ENCODE data around the gene SMC3.
"Not testable (repeated sequence)": the region's sequence is repeated elsewhere in the genome, so short reads cannot be mapped to it uniquely, and the experiment has no call there.

The SMC3 gene

GRCh38 chr10:110567201-110568054 is at the start of gene SMC3:
SMC3 (plus strand) TSS chr10:110567695; CDS start chr10:110567817, 122 bp downstream.
- DNase-seq = peak; percentile 90

DNA sequence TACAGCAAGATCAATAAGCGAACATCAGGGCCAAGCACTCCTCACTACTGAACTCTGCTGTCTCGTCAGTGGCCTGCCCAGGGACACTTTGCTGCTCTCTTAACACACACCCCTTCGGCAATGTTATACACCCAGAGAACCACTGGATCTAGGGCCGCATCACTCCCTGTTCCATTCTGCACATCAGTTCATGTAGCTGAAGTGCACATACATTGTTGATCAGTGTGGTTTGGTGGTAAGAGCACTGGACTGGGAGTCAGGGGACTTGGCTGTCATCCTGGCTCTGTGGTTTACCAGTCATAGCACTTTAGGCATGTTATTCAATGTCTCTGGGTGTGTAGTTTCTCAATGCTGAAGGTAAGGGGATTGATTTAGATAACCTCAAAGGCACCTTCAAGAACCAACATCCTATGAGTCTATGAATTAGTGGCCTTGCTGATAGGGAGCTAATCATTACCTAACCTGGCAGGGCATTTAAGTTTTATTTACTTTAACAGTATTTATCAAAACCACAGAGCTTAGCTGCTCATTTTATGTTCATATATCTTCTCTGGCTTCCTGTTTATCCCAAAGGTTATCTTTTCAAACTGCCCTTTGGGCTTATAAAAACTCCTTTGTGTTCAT is 45.0 kb upstream of the SMC3 start:
- no peak for DNase-seq

DNA sequence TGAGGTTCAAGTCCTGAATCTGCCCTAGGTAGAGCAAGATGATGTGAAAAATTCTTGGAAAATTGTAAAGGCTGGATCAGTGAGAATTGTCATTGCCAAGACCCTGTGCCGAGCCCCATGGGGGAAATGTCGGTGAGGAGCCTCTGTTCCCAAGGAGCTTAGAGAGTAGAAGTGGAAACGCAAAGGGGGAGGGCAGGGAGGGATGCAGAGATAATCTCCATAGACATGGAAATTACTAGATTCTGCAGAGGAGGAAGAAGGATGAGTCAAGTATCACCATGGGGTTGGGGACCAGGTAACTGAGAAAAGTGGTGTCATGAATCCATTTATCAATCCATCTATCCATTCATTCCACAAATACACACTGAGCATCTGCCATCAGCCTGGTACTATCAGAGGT is 43.8 kb upstream of the SMC3 start:
- no peak for DNase-seq

DNA sequence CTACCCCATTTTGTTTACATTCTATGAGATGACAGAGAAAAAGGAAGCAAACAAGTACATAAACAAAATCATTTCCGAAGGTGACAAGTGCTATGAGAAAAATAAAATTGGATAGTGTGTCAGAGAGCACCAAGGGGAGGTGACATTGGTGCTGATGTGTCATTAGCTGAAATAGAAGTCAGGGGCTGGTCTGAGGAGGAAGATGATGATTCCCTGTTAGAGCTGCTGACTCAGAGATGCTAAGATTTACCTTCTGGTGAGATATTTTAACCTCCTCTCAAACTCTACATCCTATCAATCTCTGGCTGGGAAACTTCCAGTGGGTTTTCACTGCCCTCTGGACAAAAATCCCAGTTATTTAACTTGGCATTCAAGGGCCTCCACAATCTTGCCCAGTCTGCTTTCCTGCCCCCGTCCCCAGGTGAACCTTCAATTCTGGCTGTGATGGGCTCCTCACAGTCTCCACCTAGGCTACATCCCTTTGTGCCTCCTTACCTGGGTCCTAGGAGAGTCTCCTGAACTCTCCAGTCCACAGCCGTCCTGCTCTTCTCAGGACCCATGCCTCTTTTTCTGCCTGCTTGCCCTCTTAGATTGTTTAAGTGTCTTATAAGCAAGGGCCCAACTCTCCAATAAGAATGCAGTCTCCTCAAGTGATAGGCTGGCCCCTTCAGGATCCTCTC is 43.2 kb upstream of the SMC3 start:
- DNase-seq = no peak

DNA sequence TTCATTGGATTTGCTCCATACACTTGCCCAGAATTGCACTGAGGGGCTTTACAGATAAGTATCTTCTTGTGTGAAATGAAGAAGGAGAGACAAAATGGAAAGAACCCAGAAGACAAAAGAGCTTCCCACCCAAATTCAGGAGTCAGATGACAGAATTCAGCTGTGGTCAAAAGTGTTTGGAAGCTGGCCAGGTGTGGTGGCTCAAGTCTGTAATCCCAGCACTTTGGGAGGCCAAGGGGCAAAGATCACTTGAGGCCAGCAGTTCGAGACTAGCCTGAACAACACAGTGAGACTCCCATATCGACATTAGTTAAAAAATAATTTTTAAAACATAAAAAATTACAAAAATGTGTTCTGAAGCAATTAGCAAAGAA is 42.6 kb upstream of the SMC3 start:
- DNase-seq = no peak

- DNase-seq = no peak
Observed at GRCh38 chr10:110525349-110526260, 41.9 kb upstream of the SMC3 start.

DNA sequence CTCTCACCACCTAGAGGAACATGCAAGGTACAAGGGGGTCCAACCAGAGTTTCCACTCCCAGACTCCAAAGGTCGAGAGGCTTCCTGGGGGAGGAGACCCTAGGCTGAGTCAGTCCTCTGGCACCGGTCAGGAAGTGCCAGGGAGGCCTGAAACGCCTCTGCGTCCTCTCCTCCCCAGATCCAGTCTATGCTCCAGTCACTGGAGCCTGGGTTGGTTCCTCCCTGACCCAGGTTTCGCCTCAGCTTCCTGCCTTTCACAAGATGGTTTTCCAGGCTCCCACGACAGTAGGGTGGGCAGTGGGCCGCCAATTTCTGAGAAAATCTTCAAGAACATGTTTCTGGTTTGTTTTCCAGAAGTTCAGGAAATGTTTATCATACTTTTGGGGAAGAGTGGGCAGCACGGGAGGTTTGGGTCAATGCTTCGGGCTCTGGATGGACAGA is 39.7 kb upstream of the SMC3 start:
- no peak for DNase-seq

DNA sequence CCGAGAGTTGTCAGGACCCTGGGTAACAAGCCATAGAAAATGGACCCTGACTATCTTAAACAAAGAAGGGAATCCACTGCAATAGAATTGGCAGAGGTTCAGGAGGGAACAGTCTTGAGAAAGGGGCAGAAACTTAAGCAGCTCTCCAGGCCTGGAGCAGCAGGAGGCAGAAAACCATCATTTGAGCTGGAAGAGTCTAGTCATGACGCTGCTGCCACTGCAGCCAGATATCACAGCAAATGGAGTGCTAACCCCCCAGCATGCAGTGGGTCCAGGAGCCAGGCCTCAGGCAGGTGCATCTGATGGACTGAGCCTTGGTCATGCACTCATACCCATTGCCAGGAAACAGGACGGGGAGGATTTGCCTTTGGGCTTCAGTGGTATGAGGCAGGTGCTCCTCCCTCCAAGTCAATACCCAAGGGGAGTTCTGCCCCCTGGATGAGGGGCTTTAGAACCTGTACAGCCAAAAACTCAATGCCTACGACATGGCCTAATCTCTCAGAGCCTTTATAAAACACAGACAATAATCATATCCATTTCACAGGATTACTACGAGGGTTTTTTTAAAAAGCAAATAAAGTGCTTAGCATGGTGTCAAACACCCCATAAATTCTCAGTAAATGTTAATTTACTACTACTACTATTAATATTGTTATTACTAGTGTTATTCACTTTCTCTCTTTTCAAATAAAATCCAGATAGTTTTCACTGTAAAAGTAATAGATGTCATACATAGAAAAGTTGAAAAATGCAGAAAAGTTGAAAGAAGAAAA is 39.1 kb upstream of the SMC3 start:
- DNase-seq = no peak

GRCh38 chr10:110528997-110529524 is 38.4 kb upstream of the SMC3 start:
- DNase-seq = not testable (repeated sequence)

- DNase-seq = no peak
Observed at GRCh38 chr10:110529596-110530011, 37.9 kb upstream of the SMC3 start.

DNA sequence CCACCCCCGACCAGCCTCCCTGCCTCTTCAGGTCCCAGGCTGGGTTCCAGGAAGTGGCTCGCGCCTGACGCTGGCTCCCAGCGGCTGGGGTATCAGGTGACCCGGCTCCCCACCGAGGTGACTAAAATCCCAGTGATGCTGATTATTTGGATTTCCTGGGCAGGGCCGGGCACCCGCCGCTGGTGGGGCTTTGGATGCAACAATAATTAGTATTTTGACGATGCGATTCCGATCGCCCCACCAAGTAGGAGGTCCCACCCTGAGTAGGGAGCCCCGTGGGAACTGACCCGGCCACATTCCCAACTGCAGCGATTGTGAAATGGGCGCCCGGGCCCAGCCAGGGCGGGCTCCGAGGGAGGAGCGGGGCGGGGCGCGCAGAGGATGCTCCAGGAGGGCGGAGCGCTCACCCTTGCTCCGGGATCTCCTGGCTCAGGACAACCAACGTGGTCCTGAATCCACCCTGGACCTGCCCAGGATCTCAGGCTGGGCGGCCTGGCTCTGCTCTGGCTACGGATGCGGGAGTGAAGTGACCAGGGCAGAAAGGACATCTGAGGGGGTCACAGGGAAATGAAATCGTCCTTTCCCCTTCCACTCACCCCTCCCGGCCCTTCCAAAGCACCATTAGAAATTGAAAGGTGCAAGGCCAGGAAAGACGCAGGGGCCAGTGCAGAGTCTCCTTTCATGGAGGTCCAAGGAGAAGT is 37.2 kb upstream of the SMC3 start:
- peak; percentile 36 for DNase-seq

DNA sequence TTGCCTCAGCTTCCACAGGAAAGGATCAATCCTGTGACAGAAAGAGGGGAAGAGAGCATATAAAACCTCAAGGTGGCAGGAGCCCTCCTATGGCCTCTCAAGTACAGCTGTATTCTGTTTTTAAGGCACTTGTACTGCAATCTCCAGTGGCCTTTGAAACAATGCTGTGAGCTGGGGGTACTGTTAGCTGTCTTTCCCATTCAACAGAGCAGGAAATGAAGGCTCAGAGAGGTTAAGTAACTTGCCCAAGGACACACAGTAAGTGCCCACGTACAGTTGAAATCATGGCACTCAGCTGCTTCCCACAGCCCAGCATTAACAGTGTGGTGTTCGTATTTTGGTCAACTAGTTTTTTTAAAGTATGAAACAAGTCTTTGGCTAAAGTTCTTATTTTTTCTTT is 35.8 kb upstream of the SMC3 start:
- no peak for DNase-seq

GRCh38 chr10:110532628-110533027 is 34.9 kb upstream of the SMC3 start:
- DNase-seq = not testable (repeated sequence)

DNA sequence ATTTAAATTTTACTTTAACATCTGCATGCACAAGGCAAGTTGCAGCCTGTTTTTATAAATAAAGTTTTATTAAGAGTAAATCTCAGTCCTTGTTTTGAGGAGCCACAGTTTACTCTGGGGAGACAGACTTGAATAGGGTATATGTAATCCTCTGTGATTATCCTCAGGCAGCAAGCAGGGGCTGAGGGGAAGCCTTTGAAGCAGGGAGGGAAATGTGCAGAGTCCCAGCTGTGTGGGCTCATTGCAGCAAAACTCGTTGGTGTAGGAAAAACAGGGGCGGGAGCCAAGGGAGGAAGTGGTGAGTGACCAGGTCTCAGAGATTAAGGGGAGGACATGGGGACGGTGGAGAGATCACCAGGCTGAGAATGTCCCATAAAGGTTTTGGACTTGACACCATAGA is 34.3 kb upstream of the SMC3 start:
- DNase-seq = no peak

GRCh38 chr10:110534571-110534970 is 32.9 kb upstream of the SMC3 start:
- DNase-seq = no peak

DNA sequence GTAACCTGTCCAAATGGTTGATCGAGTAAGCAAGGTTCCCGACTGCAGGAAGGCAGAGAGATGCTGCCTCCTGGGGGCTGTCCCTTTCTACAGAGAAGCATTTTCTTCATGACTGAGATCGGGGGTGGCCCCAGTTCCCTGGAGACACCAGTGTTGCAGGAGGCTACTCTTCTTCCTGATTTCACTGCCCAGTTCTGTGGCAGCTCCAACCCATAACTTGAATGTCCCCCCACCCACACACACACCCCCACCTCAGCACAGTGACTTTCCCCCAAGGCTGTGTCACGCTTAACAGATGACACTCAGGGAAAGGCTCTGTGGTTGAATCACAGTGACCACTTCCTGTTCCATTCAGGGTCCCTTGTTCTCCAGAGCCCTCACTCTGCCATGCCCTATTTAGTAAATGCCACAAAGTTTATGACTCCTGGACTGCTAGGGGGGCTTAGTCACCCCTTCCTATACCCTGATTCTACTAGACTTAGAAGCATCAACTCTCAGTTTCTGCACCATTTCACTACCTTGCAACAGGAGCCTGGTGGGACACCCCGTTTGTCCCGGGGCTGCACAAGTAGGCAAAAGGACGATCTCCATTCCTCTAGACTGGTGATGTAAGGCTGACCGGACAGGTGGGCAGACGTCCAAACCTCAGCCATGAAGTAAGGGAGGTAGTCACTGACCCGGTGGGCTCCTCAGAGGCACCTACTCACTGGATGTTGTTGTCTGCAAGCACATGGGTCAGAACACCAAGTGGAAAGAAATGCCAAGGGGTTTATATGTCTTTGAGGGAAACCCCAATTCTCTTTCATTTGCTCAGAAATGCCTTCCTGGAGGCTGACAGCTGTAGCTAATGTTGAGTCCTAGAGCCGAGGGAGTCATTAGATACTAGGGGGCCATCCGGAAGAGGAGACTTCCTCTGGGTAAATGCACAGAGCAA is 31.3 kb upstream of the SMC3 start:
- no peak for DNase-seq

DNA sequence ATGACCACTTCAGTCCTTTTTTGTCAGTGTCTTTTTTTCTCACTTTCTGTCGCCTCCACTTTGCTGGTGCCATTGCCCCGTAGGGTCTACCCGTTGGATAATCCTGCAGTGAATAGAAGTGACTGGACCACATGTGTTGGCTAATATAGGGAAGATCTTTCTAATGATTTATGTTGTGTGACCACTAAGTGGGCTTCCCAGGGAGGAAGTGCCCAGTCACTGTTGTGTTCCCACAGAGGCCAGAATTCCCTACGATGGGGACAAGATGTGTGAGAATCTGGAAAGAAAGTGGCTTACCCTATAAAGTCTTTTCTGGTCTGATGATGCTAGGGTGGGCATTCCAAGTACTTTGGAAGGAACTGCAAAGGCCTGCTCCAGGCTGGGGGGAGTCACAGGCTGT is 28.4 kb upstream of the SMC3 start:
- DNase-seq = no peak

- DNase-seq = no peak
Observed at GRCh38 chr10:110540031-110540430, 27.5 kb upstream of the SMC3 start.

DNA sequence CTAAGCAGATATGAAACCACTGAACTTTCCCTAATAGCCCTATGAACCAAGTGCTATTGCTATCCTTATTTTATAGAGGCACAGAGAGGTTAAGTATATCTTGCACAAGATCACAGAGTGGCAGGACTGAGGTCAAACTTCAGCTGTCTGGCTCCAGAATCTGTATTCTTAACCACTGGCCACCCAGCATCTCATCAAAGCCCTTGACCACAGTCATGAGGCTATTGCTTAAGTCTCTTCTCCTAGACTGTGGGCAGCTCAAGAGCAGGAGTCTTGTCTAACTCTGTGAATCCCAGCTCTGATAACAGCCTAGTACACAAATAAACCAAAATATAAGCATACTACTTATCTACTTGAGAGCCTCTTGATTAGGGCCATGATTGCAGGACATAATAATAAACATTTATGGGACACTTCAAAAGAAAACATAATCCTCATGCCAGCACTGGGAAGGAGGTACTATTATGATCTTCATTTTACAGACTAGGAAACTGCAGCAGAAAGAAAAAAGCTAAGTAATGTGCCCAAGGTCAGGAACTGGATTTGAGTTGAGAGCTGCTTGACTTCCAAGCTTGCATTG is 22.4 kb upstream of the SMC3 start:
- DNase-seq = no peak

GRCh38 chr10:110546077-110546476 is 21.4 kb upstream of the SMC3 start:
- no peak for DNase-seq

Measured in NCI-H345 (cell line).